RWPE2 (cell line): ENCODE results near the gene ZNF879.

ENCODE experiments used
- ATAC-seq: fragments of 200-7000 bp; cut with Tn5 transposase; 3 replicates; pipeline ENCODE4 v1.9.1; 2021; ENCODE audit warnings: low read depth
- DNase-seq: peaks from one replicate; pipeline ENCODE4 v3.0.0-alpha.2; 2020; ENCODE audit warnings: low spot score
- H3K27ac ChIP-seq: fragments of 450-650 bp; 2 replicates; pipeline ENCODE4 v1.5.1; 2017; ENCODE audit warnings: mild to moderate bottlenecking; ENCODE audit not compliant: poor library complexity, severe bottlenecking
- H3K27me3 ChIP-seq: fragments of 250-450 bp; sonication (Bioruptor Pico); 2 replicates; pipeline ENCODE4 v1.5.1; 2021; ENCODE audit warnings: mild to moderate bottlenecking, moderate library complexity; ENCODE audit not compliant: insufficient read depth, poor library complexity, severe bottlenecking
- H3K36me3 ChIP-seq: fragments of 250-450 bp; sonication (Bioruptor Pico); 2 replicates; pipeline ENCODE4 v1.5.1; 2020; ENCODE audit warnings: low read depth, mild to moderate bottlenecking, moderate library complexity
- H3K4me1 ChIP-seq: fragments of 250-450 bp; sonication (Bioruptor Pico); 2 replicates; pipeline ENCODE4 v1.5.1; 2021; ENCODE audit warnings: mild to moderate bottlenecking, moderate library complexity; ENCODE audit not compliant: insufficient read depth, poor library complexity, severe bottlenecking
- H3K4me3 ChIP-seq: fragments of 250-450 bp; sonication (Bioruptor Pico); 2 replicates; pipeline ENCODE4 v1.5.1; 2021; ENCODE audit warnings: mild to moderate bottlenecking, moderate library complexity; ENCODE audit not compliant: severe bottlenecking
- H3K9me3 ChIP-seq: fragments of 250-450 bp; sonication (Bioruptor Pico); 2 replicates; pipeline ENCODE4 v1.5.1; 2021; ENCODE audit warnings: mild to moderate bottlenecking, moderate library complexity; ENCODE audit not compliant: severe bottlenecking
- CTCF ChIP-seq: fragments of 450-650 bp; IDR thresholded peaks from one replicate; pipeline ENCODE4 v1.5.1; 2017; ENCODE audit warnings: mild to moderate bottlenecking, moderate library complexity; ENCODE audit not compliant: poor library complexity, severe bottlenecking

The ZNF879 gene

GRCh38 chr5:178990491-178990890 lies 33.1 kb upstream of the ZNF879 start:
- ATAC-seq: no peak
- H3K36me3 ChIP-seq: no peaks in the 10 kb centered on the region
- H3K9me3 ChIP-seq: peaks cover 43% of the 10 kb centered on the region
- no peaks in the 10 kb centered on the region for H3K4me1 ChIP-seq
- no peak overlapping the region for H3K27ac ChIP-seq
- DNase-seq: no peak
- no peak for TF ChIP-seq CTCF
- no peak overlapping the region for H3K4me3 ChIP-seq
- H3K27me3 ChIP-seq: peaks cover 13% of the 10 kb centered on the region

DNA sequence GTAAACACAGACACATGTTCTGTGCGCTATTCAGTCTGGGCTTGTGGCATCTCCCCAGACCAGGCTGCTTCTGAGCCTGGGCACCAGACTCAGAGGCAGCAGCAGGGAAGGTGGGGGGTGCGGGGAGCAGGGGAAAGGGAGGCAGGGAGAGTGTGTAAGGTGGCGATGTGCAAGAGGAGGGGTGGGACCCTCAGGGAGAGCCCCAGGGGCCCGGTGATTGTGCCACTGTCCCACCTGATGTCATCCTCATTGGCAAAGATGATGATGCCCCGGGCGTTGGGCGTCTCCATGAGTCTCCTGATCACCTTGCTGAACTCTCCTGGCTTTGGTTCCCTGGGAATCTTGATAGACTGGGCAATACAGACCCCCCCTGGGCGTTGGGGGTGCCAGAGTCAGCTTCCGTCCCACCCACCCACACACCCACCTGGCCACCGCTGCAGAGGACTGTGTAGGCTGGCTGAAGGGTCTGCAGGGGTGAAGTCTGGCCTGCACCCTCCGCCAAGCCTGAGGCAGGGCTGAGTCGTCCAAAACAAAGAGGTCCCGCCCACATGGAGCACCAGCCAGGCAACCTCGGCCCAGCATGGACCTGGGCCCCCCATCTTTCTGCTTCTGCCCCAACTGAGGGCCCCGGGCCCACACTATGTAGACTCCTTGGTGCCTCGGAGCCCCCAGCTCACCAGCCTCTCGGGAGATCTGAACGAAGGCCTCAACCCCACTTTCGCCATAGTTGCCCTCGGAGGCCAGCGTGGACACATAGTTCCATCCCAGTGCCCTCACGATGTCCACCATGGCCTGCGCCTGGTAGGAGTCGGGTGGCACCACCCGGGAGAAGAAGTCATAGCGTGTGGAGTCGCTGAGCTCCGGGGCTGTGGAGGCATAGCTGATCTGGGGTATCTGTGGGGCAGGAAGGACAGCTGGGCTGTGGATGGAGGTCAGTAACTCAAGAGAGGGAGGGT lies 32.1 kb upstream of the ZNF879 start:
- Histone ChIP-seq H3K27ac (no peak overlapping the region), H3K9me3 (peaks cover 36% of the 10 kb centered on the region)

DNA sequence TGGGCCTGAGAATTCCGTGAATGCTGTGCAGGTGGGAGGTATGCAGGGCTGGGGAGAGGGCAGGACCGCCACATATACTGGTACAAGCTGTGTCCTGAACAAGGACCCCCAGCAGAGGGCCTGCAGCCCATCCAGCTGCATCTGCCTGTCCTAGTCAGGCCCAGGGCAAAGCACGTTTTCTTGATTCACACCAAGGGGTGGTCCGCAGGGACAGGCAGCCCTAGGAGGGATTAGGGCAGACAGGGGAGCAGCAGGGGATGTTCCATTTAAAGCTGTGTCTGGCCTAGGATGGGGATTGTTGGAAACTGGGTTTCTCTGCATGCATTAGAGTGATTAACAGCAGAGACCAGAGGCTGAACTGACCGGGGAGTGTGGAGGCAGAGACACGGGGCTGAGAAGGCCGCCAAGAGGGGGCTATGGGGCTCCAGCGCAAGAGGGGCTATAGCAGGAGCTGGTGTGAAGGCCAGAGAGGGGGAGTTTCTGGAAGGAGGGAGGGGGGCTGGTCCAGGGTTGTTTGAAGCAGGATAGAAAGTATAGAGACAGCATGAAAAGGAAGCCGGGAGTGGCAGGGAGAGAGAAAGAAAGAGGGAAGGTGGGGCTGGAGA lies 31.2 kb upstream of the ZNF879 start:
- DNase-seq (no peak), ATAC-seq (no peak)
- Histone ChIP-seq H3K27me3 (peaks cover 21% of the 10 kb centered on the region), H3K9me3 (peaks cover 27% of the 10 kb centered on the region), H3K4me1 (no peaks in the 10 kb centered on the region), H3K36me3 (no peaks in the 10 kb centered on the region), H3K27ac (no peak overlapping the region), H3K4me3 (no peak overlapping the region)
- no peak for TF ChIP-seq CTCF

More for the DNA sequence above, 32.1 kb upstream of the ZNF879 start:
- Histone ChIP-seq H3K4me3 (no peak overlapping the region), H3K36me3 (no peaks in the 10 kb centered on the region), H3K27me3 (peaks cover 21% of the 10 kb centered on the region), H3K4me1 (no peaks in the 10 kb centered on the region)
- ATAC-seq (no peak), DNase-seq (peak; percentile 65)
- TF ChIP-seq CTCF: no peak

DNA sequence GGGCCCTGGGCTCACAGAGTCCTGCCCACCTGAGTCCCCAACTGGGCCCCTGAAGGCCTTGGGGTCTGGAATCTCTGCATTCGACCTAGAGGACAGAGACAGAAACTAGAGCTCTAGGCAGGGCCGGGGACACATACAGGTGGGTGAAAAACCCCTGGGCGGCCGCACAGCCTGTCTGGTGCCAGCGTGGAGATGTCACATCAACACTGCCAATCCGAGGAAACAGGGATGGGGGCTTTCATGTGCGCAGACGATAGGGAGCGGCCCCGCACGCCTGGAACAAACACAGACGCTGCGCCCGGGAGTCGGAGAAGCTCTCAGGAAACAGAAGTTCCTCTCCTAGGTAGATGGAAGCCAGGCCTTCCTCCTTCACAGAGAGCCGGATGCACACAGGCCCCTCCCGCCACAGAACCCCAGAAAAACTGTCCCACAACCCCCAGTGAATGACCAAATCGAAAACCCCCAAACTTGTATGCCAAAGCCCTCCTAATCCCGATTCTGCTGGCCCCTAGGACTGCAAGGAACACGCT lies 30.3 kb upstream of the ZNF879 start:
- peaks cover 21% of the 10 kb centered on the region for H3K27me3 ChIP-seq
- no peak for TF ChIP-seq CTCF
- peaks cover 26% of the 10 kb centered on the region for H3K9me3 ChIP-seq
- no peak overlapping the region for H3K27ac ChIP-seq
- DNase-seq (no peak), ATAC-seq (no peak)
- H3K4me1 ChIP-seq: no peaks in the 10 kb centered on the region
- no peaks in the 10 kb centered on the region for H3K36me3 ChIP-seq
- H3K4me3 ChIP-seq: no peak overlapping the region
